Dermis microvascular lymphatic vessel endothelial cell (primary cell): ENCODE measurements around the gene ANKS1A. TPM values are rescaled to one million over a fixed set of nuclear protein-coding genes. Genes with fewer than 3 reads are reported as not detected.
"Not testable (repeated sequence)": the region's sequence is repeated elsewhere in the genome, so short reads cannot be mapped to it uniquely, and the experiment has no call there.

Source experiments
- DNase-seq, 2 donors: peaks; one replicate each; pipeline versions ENCODE4 v3.0.0 to v3.0.0-alpha.2; 2010; ENCODE audit warnings: low read depth in 2 of 2
- total RNA-seq: library from RNA; depleted of rRNA; stranded (reverse); fragments of >200 nt; gene quantifications from 2 replicates; pipeline ENCODE4 v1.2.1, GENCODE V29; 2014

The ANKS1A gene, protein sequence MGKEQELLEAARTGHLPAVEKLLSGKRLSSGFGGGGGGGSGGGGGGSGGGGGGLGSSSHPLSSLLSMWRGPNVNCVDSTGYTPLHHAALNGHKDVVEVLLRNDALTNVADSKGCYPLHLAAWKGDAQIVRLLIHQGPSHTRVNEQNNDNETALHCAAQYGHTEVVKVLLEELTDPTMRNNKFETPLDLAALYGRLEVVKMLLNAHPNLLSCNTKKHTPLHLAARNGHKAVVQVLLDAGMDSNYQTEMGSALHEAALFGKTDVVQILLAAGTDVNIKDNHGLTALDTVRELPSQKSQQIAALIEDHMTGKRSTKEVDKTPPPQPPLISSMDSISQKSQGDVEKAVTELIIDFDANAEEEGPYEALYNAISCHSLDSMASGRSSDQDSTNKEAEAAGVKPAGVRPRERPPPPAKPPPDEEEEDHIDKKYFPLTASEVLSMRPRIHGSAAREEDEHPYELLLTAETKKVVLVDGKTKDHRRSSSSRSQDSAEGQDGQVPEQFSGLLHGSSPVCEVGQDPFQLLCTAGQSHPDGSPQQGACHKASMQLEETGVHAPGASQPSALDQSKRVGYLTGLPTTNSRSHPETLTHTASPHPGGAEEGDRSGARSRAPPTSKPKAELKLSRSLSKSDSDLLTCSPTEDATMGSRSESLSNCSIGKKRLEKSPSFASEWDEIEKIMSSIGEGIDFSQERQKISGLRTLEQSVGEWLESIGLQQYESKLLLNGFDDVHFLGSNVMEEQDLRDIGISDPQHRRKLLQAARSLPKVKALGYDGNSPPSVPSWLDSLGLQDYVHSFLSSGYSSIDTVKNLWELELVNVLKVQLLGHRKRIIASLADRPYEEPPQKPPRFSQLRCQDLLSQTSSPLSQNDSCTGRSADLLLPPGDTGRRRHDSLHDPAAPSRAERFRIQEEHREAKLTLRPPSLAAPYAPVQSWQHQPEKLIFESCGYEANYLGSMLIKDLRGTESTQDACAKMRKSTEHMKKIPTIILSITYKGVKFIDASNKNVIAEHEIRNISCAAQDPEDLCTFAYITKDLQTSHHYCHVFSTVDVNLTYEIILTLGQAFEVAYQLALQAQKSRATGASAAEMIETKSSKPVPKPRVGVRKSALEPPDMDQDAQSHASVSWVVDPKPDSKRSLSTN
- total RNA-seq, result 20.0 and 30.2 TPM in 2 replicates

DNA sequence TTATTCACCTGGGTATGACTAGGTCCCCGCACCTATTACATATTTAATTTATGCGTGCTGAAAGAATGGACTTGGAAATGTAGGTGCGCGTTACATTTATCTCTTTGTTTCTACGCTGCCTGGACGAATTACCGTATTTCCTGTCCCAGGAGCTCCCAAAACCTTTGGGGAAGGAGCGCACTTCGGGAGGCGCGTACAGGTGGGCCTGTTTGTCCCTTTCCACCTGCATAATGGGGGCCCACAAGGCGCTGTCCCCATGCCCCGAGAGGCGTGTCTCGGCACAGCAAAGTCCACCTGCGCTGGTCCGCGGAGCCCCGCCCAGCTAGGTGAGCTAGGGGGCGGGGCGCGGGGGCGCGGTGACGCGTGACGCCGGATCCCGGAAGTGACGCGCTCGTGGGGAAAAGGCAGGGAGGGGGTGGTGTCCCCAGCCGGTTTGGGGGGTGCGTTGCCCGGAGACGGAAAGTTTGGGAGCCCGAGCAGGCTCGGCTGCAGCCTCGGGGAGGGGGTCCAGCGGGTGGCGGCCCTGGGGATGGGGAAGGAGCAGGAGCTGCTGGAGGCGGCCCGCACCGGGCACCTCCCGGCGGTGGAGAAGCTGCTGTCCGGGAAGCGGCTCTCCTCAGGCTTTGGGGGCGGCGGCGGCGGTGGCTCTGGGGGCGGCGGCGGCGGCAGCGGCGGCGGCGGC is at the start of gene ANKS1A:
ANKS1A (plus strand) TSS at position 382 of the 682 bp plus-strand sequence; CDS start at position 530, 148 bp downstream.
- peak in 1 of 2 donors; percentile 59 for DNase-seq

DNA sequence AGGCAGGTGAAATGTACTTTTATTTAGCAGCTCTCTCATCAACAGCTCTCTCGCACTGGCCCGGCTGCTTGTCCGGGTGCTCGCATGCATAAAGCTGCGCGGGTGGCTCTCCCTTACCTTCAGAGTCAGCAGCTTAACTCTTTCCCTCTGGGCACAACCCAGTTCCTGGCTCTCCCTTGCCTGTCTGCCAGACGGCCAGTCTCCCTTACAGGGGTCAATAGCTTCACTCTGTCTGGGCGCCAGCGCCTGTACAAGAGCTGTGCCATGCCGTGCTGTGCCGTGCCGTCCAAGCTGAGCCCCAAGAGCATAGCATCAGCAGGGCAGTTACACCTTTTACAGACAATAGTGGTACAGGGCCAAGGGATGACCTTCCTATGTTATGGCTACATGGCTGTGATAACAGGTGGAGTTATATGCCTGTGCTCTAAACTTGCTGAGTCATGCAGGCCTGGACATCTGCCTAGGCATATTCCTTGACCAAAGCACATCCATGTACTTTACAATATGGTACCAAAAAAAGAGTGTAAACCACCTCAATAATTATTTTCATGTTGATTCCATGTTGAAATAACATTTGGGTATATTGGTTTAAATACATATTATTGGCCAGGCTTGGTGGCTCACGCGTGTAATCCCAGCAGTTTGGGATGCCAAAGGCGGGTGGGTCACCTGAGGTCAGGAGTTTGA is 49.2 kb upstream of the ANKS1A start:
- DNase-seq, result peak; percentile 14 to 16

DNA sequence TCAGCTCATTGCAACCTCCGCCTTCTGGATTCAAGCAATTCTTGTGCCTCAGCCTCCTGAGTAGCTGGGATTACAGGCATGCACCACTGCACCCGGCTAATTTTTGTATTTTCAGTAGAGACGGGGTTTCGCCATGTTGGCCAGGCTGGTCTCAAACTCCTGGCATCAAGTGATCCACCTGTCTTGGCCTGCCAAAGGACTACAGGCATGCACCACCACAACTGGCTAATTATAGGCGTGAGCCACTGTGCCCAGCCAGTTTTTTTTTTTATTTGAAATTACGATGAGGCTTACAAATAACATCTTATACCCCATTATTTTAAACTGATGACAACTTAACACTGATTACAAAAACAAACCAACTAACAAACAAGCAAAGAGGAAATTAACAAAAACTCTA is 40.0 kb upstream of the ANKS1A start:
- not testable (repeated sequence) for DNase-seq

DNA sequence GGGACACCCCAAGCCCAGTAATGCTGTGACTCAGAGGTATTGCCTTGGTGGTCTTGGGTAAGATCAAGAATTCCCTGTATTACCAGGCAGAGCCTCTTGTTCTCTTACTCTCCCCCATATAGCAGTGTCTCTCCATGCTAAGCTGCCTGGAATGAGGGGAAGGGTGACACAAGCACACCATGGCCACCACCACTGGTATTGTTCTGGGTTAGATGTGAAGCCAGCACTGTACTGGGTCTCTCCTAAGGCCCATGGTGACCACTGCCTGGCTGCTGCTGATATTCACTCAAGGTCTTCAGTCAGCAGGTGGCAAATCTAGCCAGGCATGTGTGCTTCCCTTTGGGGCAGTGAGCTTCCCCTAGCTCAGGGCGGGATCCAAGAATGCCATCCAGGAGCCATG is 37.7 kb upstream of the ANKS1A start:
- DNase-seq, result no peak

DNA sequence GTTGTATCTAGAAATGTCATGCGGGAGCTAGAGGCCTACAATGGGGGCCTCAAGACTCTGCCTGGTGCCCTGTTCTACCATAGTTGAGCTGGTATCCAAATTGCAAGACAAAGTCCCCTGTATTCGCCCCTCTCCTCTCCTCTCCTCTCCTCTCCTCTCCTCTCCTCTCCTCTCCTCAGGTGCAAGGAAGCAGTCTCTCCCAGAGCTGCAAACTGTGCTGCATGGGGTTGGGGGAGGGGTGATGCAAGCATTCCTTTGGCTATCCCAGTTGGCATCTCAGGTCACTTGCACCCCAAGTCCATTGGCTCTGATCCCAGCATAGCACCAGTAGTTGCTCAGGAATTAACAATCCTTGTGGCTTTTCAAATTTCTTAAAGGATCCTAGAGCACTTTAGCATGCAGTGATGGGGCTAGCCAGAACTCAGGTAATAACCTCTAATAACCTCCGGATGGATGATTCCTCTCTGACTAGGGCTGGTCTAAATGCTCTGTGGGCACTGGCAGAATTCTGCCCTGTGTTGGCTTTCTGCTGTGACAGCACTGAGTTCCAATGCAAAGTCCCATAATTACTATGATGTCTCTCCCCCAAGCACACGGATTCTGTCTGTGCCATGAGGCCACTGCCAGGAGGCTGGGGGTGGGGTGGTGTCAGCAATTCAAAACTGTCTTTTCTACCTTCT is 36.5 kb upstream of the ANKS1A start:
- DNase-seq, result no peak

DNA sequence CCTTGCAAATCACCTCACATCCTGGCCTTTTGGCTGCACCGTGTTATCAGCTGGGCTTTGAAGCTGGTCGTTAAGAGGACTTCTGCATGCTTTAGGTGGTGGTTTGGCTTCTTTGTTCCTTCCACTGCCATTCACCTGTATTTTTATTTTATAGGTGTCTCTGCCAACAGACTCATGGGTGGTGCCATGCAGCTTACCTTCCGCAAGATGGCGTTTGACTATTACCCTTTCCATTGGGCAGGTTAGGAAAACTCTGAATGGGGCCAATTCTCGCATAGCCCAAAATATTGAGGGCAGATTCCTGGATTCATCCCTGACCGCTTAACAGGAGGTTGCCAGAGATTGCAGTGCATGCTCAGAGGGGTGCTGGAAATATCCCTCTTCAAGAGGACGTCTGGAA is 33.6 kb upstream of the ANKS1A start:
- no peak for DNase-seq

DNA sequence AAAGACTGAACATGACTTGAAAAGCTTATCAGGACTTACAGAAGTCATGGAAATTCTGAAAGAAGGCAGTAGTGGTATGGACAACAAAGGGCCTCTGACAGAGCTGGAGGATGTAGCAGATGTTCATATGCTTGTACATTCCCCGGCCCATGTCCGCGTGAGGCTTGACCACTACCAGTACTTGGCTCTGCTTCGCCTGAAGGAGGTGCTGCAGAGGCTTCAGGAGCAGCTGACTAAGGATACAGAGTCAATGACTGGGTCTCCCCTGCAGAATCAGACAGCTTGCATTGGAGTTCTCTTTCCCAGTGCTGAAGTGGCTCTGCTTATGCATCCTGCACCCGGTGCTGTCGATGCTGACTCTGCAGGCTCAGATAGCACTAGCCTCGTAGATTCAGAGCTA is 30.4 kb upstream of the ANKS1A start:
- no peak for DNase-seq

DNA sequence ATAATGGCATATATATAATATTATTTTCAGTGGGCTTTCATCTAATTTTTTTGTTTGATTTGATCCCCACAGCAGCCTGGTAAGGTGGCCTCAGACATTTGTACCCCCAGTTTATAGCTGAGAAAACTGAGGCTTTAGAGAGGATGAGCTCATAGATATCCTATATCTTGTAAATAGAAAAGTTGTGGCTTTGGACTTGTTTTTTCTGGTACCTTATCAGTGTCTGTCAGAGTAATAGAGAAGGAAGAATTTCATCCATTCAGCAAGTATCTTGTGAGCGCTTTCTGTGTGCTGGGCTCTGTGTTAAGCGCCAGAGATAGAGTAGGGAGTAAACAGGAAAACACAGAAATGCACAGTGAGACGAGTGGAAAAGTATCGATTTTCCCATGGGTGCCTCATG is 29.1 kb upstream of the ANKS1A start:
- no peak for DNase-seq

DNA sequence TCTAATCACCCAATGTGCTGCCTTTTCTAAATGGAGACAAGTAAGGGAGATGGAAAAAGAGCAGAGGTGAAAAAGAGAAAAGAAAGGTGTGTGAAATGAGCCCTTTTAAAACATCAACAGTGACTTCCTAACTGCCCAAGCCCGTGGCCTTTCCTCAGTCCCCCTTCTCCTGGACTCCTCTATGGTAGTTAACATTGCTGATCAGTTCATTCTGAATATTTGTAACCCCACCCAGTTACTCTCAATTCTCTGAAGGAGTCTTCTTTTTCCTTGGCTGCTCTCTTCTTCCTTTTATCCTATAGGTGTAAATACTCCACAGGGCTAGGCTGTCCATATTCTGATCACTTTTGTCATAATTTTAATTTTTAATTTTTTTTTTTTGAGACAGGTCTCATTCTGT is 28.3 kb upstream of the ANKS1A start:
- DNase-seq, result no peak

DNA sequence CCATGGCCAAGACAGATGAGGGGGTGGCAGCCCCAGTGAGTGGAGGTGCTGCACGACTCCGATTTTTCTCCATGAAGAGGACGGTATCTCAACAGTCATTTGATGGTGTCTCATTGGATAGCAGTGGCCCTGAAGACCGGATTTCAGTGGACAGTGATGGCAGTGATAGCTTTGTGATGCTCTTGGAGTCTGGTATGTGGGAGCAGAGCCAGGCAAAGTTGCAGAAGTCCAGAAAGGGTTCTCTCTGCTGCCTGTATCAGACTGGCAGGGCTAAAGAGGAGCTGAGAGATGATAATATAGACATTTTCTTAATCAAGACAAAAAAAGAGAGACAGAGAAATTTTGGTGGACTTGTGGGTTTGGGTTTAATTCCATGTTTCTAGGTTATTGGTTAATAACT is 25.0 kb upstream of the ANKS1A start:
- DNase-seq, result no peak

DNA sequence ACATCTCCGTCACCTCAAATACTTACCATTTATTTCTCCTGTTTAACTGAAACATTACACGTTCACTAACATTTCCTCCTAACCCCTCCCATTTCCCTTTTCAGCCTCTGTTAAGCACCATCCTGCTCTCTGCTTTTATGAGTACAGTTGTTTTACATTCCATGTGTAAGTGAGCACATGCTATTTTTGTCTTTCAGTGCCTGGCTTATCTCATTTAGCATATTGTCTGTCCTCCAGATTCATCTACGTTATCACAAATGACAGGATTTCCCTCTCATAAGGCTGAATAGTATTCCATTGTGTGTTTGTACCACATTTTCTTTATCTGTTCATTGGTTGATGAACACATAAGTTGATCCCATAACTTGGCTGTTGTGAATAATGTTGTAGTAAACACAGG is 23.9 kb upstream of the ANKS1A start:
- peak; percentile 99 to 100 for DNase-seq

DNA sequence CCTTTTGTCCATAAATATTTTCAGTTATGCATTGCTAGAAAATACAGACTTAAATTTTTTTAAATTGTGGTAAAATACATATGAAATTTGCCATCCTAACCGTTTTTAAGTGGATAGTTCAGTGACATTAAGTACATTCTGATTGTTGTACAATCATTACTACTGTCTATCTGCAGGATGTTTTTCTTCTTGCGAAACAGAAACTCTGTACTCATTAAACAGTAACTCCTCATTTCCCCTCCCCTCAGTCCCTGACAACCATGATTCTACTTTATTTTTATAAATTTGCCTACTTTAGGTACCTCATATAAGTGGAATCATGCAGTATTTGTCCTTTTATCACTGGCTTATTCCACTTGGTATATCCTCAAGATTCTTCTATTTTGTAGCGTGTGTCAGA is 22.5 kb upstream of the ANKS1A start:
- no peak for DNase-seq

DNA sequence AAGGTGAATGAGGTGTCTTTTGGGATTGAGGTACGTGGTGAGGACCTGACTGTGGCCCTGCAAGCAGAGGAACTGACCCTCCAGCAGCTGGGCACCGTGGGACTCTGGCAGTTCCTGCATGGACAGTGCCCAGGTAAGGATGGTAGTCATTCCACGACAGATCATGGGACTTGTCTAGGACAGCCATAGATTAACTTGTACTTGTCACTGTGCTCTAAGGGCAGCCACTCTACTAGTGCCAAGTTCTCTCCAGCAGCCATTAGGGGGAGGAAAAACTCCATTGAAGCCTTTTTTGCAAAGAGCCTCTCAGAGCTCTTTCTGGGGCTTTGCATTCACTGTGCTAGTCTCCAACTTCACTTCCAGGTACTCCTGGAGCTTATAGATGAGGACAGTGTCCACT is 21.6 kb upstream of the ANKS1A start:
- DNase-seq, result no peak

DNA sequence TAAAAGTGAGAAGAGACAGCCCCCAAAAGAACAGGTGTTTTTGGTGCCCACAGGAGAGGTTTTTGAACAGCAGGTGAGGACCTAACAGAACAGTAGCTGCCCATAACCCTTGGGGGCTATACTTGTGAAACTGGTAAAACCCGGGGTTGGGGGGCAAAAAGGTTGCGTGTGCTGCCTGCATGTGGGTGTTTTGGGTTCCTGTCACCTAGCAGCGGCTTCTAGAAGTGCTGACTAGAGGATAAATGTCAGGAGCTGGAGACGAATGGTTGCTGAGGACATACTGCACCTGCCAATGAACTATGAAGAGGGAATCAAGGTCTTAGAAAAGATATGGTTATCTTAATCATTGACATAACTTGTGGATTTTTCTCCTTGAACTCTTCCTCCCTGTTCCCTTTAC is 17.2 kb upstream of the ANKS1A start:
- DNase-seq, result no peak

DNA sequence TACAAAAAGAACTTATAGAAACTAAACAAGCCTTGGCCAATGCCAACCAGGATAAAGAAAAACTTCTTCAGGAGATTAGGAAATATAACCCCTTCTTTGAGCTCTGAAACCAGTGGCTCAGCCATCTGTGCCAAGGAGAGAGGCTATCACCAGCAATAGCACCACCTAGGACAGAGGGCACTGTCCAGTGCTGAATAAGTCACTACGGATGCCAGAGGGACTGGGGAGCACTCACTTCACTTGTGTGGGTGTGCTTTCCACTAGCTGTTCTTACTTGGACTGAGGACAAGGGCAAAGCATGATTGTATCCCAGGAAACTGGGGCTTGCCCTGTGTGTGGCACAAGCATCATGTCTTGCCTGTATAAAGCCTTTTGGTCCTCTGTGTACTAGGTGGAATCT is 16.7 kb upstream of the ANKS1A start:
- no peak for DNase-seq

DNA sequence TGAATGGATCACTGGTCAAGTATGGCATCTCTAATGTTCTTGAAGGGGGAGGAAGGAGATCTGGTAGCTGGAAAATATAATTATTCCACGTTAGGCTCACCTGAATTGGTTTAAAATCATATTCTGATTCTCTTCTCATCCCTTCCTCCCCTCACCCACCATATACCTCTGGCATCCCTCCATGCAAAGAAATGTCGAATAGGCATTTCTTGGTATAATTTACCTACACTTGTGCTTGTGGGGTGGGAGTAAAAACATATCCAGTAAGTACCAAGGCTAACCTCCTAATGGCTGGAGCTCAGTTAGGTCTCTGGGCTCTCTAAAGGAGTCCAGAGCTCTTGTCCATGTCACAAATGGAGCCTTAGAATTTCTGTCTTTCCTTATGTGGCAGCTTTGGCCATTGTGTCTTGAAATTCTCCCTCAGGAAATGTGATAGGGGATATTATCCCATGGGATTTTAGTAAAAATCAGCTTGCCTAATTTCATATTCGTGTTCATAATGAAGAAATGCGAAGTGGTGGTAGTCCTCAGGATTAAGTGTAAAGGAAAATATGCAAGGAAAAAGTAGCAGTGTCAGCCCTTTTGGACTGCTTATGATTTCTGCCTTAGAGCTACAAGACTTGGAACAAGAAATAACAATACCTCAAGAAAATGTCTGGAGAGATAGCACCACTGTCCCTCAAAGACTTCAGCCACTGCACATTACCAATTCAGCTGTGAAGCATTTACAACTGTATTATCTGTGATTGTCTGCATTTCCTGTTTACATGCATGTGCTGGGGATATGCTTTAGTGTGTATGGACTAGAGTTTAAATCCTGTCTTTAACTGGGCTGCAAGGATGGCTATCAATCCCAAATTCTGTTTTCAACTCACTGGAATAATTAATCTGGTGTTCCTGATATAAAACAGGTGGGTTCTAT is 13.5 kb upstream of the ANKS1A start:
- DNase-seq, result no peak

DNA sequence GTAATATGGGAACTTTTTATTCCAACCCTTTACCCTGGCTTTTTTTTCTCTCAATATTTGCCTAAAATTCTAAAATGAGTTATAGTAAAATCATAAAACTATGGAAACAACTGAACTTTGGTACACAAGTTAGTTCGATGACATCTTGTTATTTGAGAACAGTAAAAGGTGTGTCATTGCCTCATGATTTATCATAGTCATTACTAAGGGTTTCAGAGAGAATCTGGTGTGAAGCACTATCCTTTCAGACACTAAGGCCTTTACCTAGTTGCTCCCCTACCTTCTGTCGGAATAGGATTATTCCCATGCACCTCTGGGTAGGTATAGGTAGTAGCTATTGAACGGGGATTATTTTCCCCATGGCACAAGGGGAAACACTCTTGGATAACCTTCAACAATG is 12.6 kb upstream of the ANKS1A start:
- no peak for DNase-seq

DNA sequence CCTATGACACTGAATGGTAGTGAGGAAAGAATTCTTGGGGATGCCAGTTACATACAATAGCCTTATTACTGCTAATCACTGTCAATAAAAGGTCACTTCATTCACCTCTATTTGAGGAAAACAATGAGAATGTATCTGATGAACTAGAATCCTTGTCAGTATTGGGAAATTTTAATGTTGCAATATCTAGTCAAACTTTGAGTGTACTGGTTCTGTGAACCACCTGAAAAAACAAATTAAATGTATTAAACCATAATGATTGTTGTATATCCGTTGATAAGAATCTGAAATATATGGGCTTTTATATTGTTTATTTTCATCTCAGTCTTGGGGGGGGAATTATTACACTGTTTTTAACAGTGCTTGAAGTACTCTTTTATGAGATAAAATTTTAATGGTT is 11.8 kb upstream of the ANKS1A start:
- DNase-seq, result no peak

DNA sequence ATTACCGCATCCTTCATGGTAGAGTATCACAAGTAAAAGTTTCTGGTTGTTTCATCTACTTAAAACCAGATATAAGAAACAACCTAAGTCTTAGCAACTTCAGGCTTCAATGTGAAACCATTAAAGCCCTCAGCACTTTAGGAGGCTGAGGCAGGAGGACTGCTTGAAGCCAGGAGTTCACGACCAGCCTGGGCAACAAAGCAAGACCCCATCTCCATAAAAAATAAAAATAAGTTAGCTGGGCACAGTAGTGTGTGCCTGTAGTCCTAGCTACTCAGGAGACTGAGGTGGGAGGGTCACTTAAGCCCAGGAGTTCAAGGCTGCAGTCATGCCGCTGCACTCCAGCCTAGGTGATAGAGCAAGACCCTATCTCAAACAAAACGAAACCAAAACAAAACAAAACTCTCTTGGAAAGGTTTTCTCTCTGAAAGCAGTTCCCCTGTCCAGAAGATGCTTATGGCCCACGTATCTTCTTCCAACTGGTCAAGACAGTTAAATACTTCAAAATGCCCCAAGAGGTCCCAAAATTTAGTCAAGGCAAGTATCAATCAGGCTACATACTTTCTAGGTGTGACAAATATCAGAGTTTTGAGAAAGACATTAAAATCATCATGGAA is 11.1 kb upstream of the ANKS1A start:
- DNase-seq, result no peak
